Parietal lobe (tissue), 1 donor: ENCODE data around the gene THAP10. TPM values are rescaled to one million over a fixed set of nuclear protein-coding genes. Genes with fewer than 3 reads are reported as not detected.

Experiments
- total RNA-seq: library from RNA; depleted of rRNA; stranded (reverse); fragments of >200 nt; gene quantifications from one replicate; pipeline ENCODE4 v1.2.3, GENCODE V29; 2014

Gene THAP10
- 4.1 TPM for total RNA-seq

DNA sequence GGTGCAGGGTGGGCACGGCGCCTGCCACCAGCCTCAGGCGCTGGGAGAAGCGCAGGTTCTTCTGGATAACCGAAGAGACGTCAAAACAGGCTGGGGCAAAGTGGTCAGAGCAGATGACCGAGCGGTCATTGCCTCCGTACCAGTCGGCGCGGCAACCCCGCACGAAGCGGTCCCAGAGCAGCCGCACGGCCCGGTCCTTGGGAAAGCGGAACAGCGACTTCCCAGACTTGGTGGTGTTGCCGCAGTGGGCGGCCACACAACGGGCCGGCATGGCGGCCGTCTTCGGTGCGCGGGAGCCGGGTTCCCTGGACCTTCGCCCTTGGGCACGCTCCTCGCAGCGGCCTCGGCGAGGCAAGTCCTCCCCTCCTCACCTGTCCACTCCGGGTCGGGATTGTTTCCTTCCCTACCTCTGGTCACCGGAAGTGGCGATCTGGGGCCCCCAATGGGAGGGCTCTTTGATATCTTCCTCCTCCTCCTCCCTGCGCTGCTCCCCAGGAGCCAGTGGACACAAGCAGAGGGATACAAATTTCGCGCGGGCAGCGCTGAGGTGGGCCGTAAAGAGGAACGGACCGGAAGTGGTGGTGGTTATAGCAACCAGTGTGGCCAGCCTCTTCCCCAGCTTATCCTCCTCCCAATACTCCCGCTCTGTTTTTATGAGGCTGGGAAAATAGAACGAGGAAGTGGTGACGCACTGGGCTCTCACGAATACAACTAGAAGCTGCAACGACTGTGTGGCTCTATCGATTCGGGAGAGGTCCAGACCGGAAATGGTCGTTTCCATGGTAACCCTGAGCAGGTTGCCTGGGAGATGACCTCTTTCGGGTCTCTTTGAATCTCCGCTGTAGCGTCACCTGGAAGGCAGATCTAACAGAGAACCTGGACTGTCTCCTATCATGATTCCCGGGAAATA is at the start of gene THAP10, which contains the start of gene LRRC49:
Gene THAP10 (minus strand): TSS at position 432 of the 910 bp plus-strand sequence. CDS start 161 bp downstream, at position 271.
Gene LRRC49 (plus strand): TSS at position 825 of the 910 bp plus-strand sequence. CDS start 69 bp downstream, at position 894.

DNA sequence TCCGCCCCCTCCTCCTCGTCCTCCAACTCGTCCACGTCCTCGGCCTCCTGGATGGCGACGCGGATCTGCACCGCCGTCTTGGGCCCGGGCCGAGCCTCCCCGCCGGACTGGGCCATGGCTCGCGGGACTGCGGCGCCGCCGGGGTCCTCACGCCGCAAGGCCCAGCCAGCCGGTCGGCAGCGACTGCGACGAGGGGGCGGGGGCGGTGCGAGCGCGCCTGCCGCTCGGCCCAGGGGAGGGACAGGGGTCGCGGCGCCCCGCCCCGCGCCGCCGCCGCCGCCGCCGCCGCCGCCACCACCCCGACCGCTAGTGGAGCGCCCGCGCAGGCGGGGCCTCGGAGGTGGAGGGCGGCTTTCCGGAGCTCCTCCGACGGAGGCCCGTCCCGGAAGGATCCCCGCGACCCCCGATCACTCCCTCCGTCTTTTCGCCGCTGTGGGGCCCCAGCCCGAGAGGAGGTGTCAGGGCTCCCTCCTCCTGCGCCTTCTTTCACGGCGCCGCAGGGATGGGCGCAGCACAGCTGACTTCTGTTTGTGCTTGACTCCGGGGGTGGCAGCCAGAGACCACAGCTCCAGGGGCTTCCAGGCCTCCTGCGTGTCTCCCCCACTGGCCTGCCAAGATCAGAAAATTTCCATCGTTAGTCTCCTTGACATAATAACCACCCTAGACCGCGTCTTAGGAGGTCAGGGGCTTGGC is 38.1 kb downstream of the THAP10 start, which contains the start of gene LARP6:
Gene LARP6 (minus strand): TSS at position 185 of the 693 bp plus-strand sequence. CDS start 69 bp downstream, at position 116.

Other genes with a start within 250 kb of the THAP10 start
- gene UACA, start 128.9 kb downstream of the THAP10 start, total RNA-seq: 113 TPM
- 17.5 TPM for gene LARP6, start 38.3 kb downstream of the THAP10 start, total RNA-seq
- gene LRRC49, start 393 bp upstream of the THAP10 start, total RNA-seq: 201 TPM
- 0.94 TPM for gene THSD4, start 223.0 kb upstream of the THAP10 start, total RNA-seq